GM18498 (cell line): ENCODE data around the gene AGO4.

Experiments used
- ATAC-seq: cut with Tn5 transposase; IDR thresholded peaks from one replicate; pipeline ENCODE4 v1.9.1; 2021; ENCODE audit warnings: mild to moderate bottlenecking, moderate library complexity; ENCODE audit not compliant: unreplicated experiment

AGO4 gene

GRCh38 chr1:35894183-35894582, 86.4 kb downstream of the AGO4 start:
- no peak for ATAC-seq

DNA sequence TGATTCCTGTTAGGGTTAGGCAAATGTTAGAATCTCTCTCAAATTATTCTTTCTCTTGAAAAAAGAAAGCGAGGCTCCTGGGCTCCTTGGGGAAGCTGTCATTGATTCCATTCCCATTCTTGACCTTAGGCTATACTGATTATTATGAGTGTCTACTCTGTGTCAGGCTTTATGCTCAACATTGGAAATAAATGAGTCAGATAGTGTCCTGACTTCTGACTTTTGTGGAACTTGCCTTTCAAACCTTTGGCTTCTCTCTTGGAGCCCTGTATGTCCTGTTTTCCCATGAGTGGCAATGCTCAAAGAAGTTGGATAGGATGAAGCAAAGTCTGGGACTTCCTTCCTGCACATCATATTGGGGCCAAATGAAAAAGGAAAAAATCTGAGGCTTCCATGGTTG, 86.8 kb downstream of the AGO4 start:
- no peak for ATAC-seq

DNA sequence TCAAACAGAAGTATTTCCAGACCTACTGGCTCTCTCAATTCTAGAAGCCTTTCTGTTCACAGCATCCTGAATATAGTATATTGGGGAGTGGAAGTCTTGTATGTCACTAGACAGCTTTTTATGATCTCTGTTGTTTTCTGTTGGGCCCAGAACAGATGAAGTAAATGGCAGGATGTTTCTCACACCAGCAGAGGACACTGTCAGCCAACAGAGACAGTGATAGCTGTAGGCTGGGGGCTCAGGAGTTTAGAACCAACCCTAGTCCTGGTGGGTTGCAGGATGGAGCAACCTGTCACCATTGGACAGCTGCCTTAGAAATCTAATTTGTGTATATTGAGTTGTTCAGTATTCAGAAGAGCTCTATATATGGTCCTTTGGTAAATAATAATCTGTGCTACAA, 92.1 kb downstream of the AGO4 start:
- ATAC-seq: no peak

GRCh38 chr1:35901235-35901634, 93.4 kb downstream of the AGO4 start:
- ATAC-seq: no peak

GRCh38 chr1:35902671-35903070, 94.9 kb downstream of the AGO4 start:
- ATAC-seq: no peak
